RWPE2 (cell line): Measurements from ENCODE around the gene URM1.

Source experiments
- ATAC-seq: fragments of 200-7000 bp; cut with Tn5 transposase; 3 replicates; pipeline ENCODE4 v1.9.1; 2021; ENCODE audit warnings: low read depth
- DNase-seq: peaks from one replicate; pipeline ENCODE4 v3.0.0-alpha.2; 2020; ENCODE audit warnings: low spot score
- H3K27ac ChIP-seq: fragments of 450-650 bp; 2 replicates; pipeline ENCODE4 v1.5.1; 2017; ENCODE audit warnings: mild to moderate bottlenecking; ENCODE audit not compliant: poor library complexity, severe bottlenecking
- H3K27me3 ChIP-seq: fragments of 250-450 bp; sonication (Bioruptor Pico); 2 replicates; pipeline ENCODE4 v1.5.1; 2021; ENCODE audit warnings: mild to moderate bottlenecking, moderate library complexity; ENCODE audit not compliant: insufficient read depth, poor library complexity, severe bottlenecking
- H3K36me3 ChIP-seq: fragments of 250-450 bp; sonication (Bioruptor Pico); 2 replicates; pipeline ENCODE4 v1.5.1; 2020; ENCODE audit warnings: low read depth, mild to moderate bottlenecking, moderate library complexity
- H3K4me1 ChIP-seq: fragments of 250-450 bp; sonication (Bioruptor Pico); 2 replicates; pipeline ENCODE4 v1.5.1; 2021; ENCODE audit warnings: mild to moderate bottlenecking, moderate library complexity; ENCODE audit not compliant: insufficient read depth, poor library complexity, severe bottlenecking
- H3K4me3 ChIP-seq: fragments of 250-450 bp; sonication (Bioruptor Pico); 2 replicates; pipeline ENCODE4 v1.5.1; 2021; ENCODE audit warnings: mild to moderate bottlenecking, moderate library complexity; ENCODE audit not compliant: severe bottlenecking
- H3K9me3 ChIP-seq: fragments of 250-450 bp; sonication (Bioruptor Pico); 2 replicates; pipeline ENCODE4 v1.5.1; 2021; ENCODE audit warnings: mild to moderate bottlenecking, moderate library complexity; ENCODE audit not compliant: severe bottlenecking
- TF ChIP-seq, protein P1 (sequence below): fragments of 450-650 bp; IDR thresholded peaks from one replicate; pipeline ENCODE4 v1.5.1; 2017; ENCODE audit warnings: mild to moderate bottlenecking, moderate library complexity; ENCODE audit not compliant: poor library complexity, severe bottlenecking

The URM1 gene

GRCh38 chr9:128349772-128350171, 21.4 kb upstream of the URM1 start:
- Histone ChIP-seq H3K36me3 (peaks cover 47% of the 10 kb centered on the region), H3K4me1 (no peaks in the 10 kb centered on the region), H3K4me3 (no peak overlapping the region), H3K9me3 (no peaks in the 10 kb centered on the region), H3K27me3 (no peaks in the 10 kb centered on the region), H3K27ac (no peak overlapping the region)
- TF ChIP-seq, protein P1, sequence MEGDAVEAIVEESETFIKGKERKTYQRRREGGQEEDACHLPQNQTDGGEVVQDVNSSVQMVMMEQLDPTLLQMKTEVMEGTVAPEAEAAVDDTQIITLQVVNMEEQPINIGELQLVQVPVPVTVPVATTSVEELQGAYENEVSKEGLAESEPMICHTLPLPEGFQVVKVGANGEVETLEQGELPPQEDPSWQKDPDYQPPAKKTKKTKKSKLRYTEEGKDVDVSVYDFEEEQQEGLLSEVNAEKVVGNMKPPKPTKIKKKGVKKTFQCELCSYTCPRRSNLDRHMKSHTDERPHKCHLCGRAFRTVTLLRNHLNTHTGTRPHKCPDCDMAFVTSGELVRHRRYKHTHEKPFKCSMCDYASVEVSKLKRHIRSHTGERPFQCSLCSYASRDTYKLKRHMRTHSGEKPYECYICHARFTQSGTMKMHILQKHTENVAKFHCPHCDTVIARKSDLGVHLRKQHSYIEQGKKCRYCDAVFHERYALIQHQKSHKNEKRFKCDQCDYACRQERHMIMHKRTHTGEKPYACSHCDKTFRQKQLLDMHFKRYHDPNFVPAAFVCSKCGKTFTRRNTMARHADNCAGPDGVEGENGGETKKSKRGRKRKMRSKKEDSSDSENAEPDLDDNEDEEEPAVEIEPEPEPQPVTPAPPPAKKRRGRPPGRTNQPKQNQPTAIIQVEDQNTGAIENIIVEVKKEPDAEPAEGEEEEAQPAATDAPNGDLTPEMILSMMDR, result no peak
- ATAC-seq (no peak), DNase-seq (no peak)

- Histone ChIP-seq H3K27me3 (no peaks in the 10 kb centered on the region), H3K9me3 (no peaks in the 10 kb centered on the region), H3K4me3 (no peak overlapping the region), H3K27ac (no peak overlapping the region), H3K36me3 (peaks cover 11% of the 10 kb centered on the region), H3K4me1 (no peaks in the 10 kb centered on the region)
- ATAC-seq (no peak), DNase-seq (no peak)
- TF ChIP-seq, protein P1, result no peak
These were observed 15.7 kb upstream of the URM1 start for GRCh38 chr9:128355451-128355850.

DNA sequence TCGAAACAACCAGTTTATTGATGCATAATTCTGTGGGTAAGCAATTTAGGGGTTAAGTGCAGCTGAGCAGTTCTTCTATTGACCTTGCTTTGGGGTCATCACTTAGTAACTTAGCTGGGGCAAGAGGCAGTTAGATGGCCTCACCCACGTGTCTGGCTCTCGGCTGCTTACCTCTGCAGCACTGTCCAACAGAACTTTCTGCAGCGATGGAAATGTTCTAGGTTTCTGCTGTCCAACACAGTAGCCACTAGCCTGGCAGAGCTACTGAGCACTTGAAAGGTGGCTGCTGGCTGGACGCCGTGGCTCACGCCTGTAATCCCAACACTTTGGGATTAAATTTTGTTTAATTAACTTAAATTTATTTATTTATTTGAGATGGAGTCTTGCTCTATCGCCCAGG, 13.1 kb upstream of the URM1 start:
- Histone ChIP-seq H3K9me3 (no peaks in the 10 kb centered on the region), H3K36me3 (peaks cover 4% of the 10 kb centered on the region), H3K4me1 (no peaks in the 10 kb centered on the region), H3K27ac (no peak overlapping the region), H3K4me3 (no peak overlapping the region), H3K27me3 (no peaks in the 10 kb centered on the region)
- TF ChIP-seq, protein P1, result no peak
- DNase-seq, result no peak
- ATAC-seq, result no peak

GRCh38 chr9:128358861-128359260, 12.3 kb upstream of the URM1 start:
- no peak for ATAC-seq

GRCh38 chr9:128360826-128361225, 10.3 kb upstream of the URM1 start:
- ATAC-seq, result no peak
- no peaks in the 10 kb centered on the region for H3K4me1 ChIP-seq
- no peaks in the 10 kb centered on the region for H3K9me3 ChIP-seq
- no peak overlapping the region for H3K27ac ChIP-seq
- no peaks in the 10 kb centered on the region for H3K27me3 ChIP-seq
- TF ChIP-seq, protein P1, result no peak
- no peaks in the 10 kb centered on the region for H3K36me3 ChIP-seq
- no peak overlapping the region for H3K4me3 ChIP-seq
- DNase-seq, result no peak

More at GRCh38 chr9:128358861-128359260, 12.3 kb upstream of the URM1 start:
- Histone ChIP-seq H3K4me3 (no peak overlapping the region), H3K36me3 (peaks cover 4% of the 10 kb centered on the region), H3K27me3 (no peaks in the 10 kb centered on the region), H3K9me3 (no peaks in the 10 kb centered on the region), H3K27ac (no peak overlapping the region), H3K4me1 (no peaks in the 10 kb centered on the region)
- no peak for DNase-seq
- TF ChIP-seq, protein P1, result no peak
